GM12892 (cell line): ENCODE measurements around the gene EFHD2.
"Not testable (repeated sequence)": the region's sequence is repeated elsewhere in the genome, so short reads cannot be mapped to it uniquely, and the experiment has no call there.

Source experiments
- DNase-seq: peaks from one replicate; pipeline ENCODE4 v3.0.0; 2011; ENCODE audit not compliant: insufficient read length
- FAIRE-seq: peaks from 2 replicates; lab custom pipeline; 2011; peaks lifted over from hg19 to GRCh38; lab: Jason Lieb, UNC
- POLR2A ChIP-seq: IDR thresholded peaks from 2 replicates; pipeline ENCODE4 v1.6.1; 2011; ENCODE audit warnings: low read depth, low read length, control low read depth
- POLR2AphosphoS5 ChIP-seq: IDR thresholded peaks from 2 replicates; pipeline ENCODE4 v1.6.1; 2011; ENCODE audit warnings: low read depth, low read length, control low read depth
- TAF1 ChIP-seq: IDR thresholded peaks from 2 replicates; pipeline ENCODE4 v1.6.1; 2011; ENCODE audit warnings: low read depth, mild to moderate bottlenecking, control low read depth, low read length, borderline replicate concordance

EFHD2 gene

GRCh38 chr1:15469361-15469760 is 59.7 kb downstream of the EFHD2 start:
- FAIRE-seq = peak; percentile 70

GRCh38 chr1:15469821-15470448 is 60.2 kb downstream of the EFHD2 start:
- not testable (repeated sequence) for FAIRE-seq, DNase-seq

More at GRCh38 chr1:15469361-15469760, 59.7 kb downstream of the EFHD2 start:
- TF ChIP-seq POLR2A (no peak), POLR2AphosphoS5 (no peak), TAF1 (no peak)
- no peak for DNase-seq

- DNase-seq, FAIRE-seq: not testable (repeated sequence)
These were observed 61.4 kb downstream of the EFHD2 start for GRCh38 chr1:15471067-15471466.

GRCh38 chr1:15471723-15472122 is 62.0 kb downstream of the EFHD2 start:
- not testable (repeated sequence) for DNase-seq, FAIRE-seq

- TF ChIP-seq POLR2A (no peak), TAF1 (no peak), POLR2AphosphoS5 (no peak)
- no peak for FAIRE-seq
- no peak for DNase-seq
These were observed 62.9 kb downstream of the EFHD2 start for GRCh38 chr1:15472587-15472986.

DNA sequence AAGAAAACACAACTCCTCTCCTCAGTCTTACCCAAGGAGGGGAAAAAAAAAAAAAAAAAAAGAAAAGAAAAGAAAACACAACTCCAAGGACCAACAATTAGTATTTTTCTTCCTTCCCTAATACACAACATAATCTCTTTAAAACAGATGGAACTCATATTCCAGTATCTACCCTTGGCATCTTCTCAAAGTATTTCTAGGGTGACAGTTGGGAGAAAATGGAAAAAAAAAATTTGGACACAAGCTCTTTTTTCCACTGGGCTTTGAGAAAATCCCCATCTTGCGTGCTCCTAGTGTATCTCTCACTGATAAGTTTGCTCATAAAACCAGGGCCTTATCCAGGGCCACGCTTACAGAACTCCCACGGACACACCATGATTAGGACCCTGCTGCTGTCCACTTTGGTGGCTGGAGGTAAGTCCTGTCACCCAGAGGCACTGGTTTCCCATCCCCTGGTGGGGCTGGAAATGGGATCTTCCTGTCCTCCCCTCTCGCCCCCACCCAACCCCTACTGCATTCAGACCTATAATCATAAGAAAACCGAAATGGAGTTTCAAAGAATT is 66.1 kb downstream of the EFHD2 start, which contains the start of gene CELA2B:
Gene CELA2B (plus strand): TSS at position 353 of the 563 bp plus-strand sequence. CDS start 22 bp downstream, at position 375.
- DNase-seq (no peak), FAIRE-seq (no peak)
- no peak for TF ChIP-seq TAF1

DNA sequence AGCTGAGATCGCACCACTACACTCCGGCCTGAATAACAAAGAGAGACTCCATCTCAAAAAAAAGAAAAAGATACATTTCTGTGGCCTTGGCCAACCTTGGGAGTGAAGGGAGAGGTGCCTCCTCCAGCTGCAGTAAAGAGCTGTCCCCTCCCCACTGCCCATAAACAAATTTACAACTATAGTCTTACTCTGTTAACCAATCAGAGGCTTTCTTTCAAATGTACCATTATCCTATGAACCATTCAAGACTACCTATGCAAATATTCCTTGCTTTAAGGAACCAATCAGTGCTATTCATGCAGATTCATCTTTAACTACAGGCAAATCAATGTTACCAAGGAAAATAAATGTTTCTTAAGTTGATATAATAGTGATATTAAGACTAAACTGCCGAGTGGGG is 67.2 kb downstream of the EFHD2 start:
- TF ChIP-seq POLR2AphosphoS5 (no peak), TAF1 (no peak)
- DNase-seq = no peak
- FAIRE-seq = no peak

GRCh38 chr1:15477646-15478212 is 68.0 kb downstream of the EFHD2 start:
- no peak for TF ChIP-seq TAF1
- TF ChIP-seq POLR2A = no peak
- TF ChIP-seq POLR2AphosphoS5 = no peak
- DNase-seq = no peak
- FAIRE-seq = no peak
